DND-41 (cell line): ENCODE measurements around the gene ABCA3.

ENCODE experiments used
- ATAC-seq: fragments of 200-7000 bp; cut with Tn5 transposase; 3 replicates; pipeline ENCODE4 v1.9.1; 2021; ENCODE audit warnings: low read depth; ENCODE audit not compliant: insufficient read depth
- DNase-seq: peaks from one replicate; pipeline ENCODE4 v3.0.0-alpha.2; 2020
- H2AFZ ChIP-seq: 2 replicates; pipeline ENCODE4 v1.6.0; 2012; ENCODE audit warnings: low read depth, low read length
- H3K27ac ChIP-seq: 2 replicates; pipeline ENCODE4 v1.5.1; 2012; ENCODE audit warnings: low read length, inconsistent platforms
- H3K27me3 ChIP-seq: fragments of 200-600 bp; sonication (generic); 2 replicates; pipeline ENCODE4 v1.6.0; 2012; ENCODE audit warnings: low read length, mild to moderate bottlenecking, inconsistent platforms; ENCODE audit not compliant: insufficient read depth, poor library complexity
- H3K36me3 ChIP-seq: 2 replicates; pipeline ENCODE4 v1.5.1; 2012; ENCODE audit warnings: low read length, inconsistent platforms; ENCODE audit not compliant: insufficient read depth
- H3K4me1 ChIP-seq: 2 replicates; pipeline ENCODE4 v1.5.1; 2012; ENCODE audit warnings: mild to moderate bottlenecking, low read length; ENCODE audit not compliant: insufficient read depth
- H3K4me2 ChIP-seq: 2 replicates; pipeline ENCODE4 v1.6.0; 2012; ENCODE audit warnings: mild to moderate bottlenecking, moderate library complexity, low read length, inconsistent platforms; ENCODE audit not compliant: insufficient read depth
- H3K4me3 ChIP-seq, 2 experiments: fragments of 200-600 bp in 1 of 2; shearing (Covaris generic) in 1 of 2; 2 replicates each; pipeline ENCODE4 v1.5.1; 2012 to 2016; ENCODE audit warnings: inconsistent platforms in 2 of 2, low read length in 2 of 2, mild to moderate bottlenecking in 2 of 2, low read depth in 1 of 2, moderate library complexity in 1 of 2
- H3K79me2 ChIP-seq: 2 replicates; pipeline ENCODE4 v1.6.0; 2012; ENCODE audit warnings: low read length, inconsistent platforms; ENCODE audit not compliant: insufficient read depth
- H3K9ac ChIP-seq: 2 replicates; pipeline ENCODE4 v1.6.0; 2012; ENCODE audit warnings: low read depth, mild to moderate bottlenecking, inconsistent platforms, low read length, moderate library complexity
- H3K9me3 ChIP-seq: 2 replicates; pipeline ENCODE4 v1.5.1; 2012; ENCODE audit warnings: low read length, moderate library complexity, mild to moderate bottlenecking, inconsistent platforms; ENCODE audit not compliant: insufficient read depth, severe bottlenecking
- H4K20me1 ChIP-seq: 2 replicates; pipeline ENCODE4 v1.6.0; 2012; ENCODE audit warnings: low read length; ENCODE audit not compliant: insufficient read depth
- CTCF ChIP-seq: IDR thresholded peaks from 2 replicates; pipeline ENCODE4 v1.5.1; 2012; ENCODE audit warnings: borderline replicate concordance, low read length, moderate library complexity, mild to moderate bottlenecking; ENCODE audit not compliant: poor library complexity, severe bottlenecking; ENCODE audit errors: extremely low read depth
- EZH2 ChIP-seq: IDR thresholded peaks from 3 replicates; pipeline ENCODE4 v1.6.1; 2012; ENCODE audit warnings: borderline replicate concordance, low read depth, mild to moderate bottlenecking, moderate library complexity, low read length, inconsistent platforms; ENCODE audit not compliant: severe bottlenecking

The ABCA3 gene

GRCh38 chr16:2288726-2289125 lies 51.8 kb downstream of the ABCA3 start:
- Histone ChIP-seq H2AFZ (no peak overlapping the region), H3K4me3 (no peak overlapping the region), H3K9me3 (no peaks in the 10 kb centered on the region), H3K27ac (no peak overlapping the region), H3K36me3 (no peaks in the 10 kb centered on the region), H3K79me2 (no peaks in the 10 kb centered on the region), H3K4me1 (no peaks in the 10 kb centered on the region), H3K27me3 (no peaks in the 10 kb centered on the region), H3K4me2 (no peak overlapping the region), H3K9ac (no peak overlapping the region), H4K20me1 (no peaks in the 10 kb centered on the region)
- TF ChIP-seq CTCF: no peak
- TF ChIP-seq EZH2: no peak
- DNase-seq (no peak), ATAC-seq (no peak)

GRCh38 chr16:2287916-2288547 lies 52.5 kb downstream of the ABCA3 start:
- H2AFZ ChIP-seq: no peak overlapping the region
- ATAC-seq: no peak
- H3K4me2 ChIP-seq: no peak overlapping the region
- H4K20me1 ChIP-seq: no peaks in the 10 kb centered on the region; the same call in 1 of the 2 replicates
- no peaks in the 10 kb centered on the region for H3K9me3 ChIP-seq
- H3K79me2 ChIP-seq: no peaks in the 10 kb centered on the region
- TF ChIP-seq CTCF: no peak
- H3K36me3 ChIP-seq: no peaks in the 10 kb centered on the region
- H3K9ac ChIP-seq: no peak overlapping the region
- no peaks in the 10 kb centered on the region for H3K27me3 ChIP-seq
- no peak overlapping the region for H3K27ac ChIP-seq
- H3K4me1 ChIP-seq: no peaks in the 10 kb centered on the region
- H3K4me3 ChIP-seq: no peak overlapping the region
- no peak for DNase-seq

- Histone ChIP-seq H3K36me3 (no peaks in the 10 kb centered on the region), H3K79me2 (no peaks in the 10 kb centered on the region), H3K4me1 (no peaks in the 10 kb centered on the region), H3K9me3 (no peaks in the 10 kb centered on the region), H3K4me2 (no peak overlapping the region), H2AFZ (no peak overlapping the region), H3K27ac (no peak overlapping the region), H3K9ac (no peak overlapping the region), H4K20me1 (no peaks in the 10 kb centered on the region; the same call in 1 of the 2 replicates), H3K27me3 (no peaks in the 10 kb centered on the region), H3K4me3 (no peak overlapping the region)
- DNase-seq (no peak), ATAC-seq (no peak)
- TF ChIP-seq EZH2 (no peak), CTCF (no peak)
Observed at GRCh38 chr16:2286550-2286949, 54.0 kb downstream of the ABCA3 start.
